Activated T-helper 1 cell treated with anti-CD3 and anti-CD28 coated beads, Interleukin-2, amount 50 U/mL, for 16 hours (primary cell): ENCODE measurements around the gene GTF3C1.

ENCODE experiments used
- DNase-seq, 2 donors: peaks; one replicate each; pipeline ENCODE4 v3.0.0-alpha.2; 2020; ENCODE audit warnings: low read depth in 1 of 2, low spot score in 1 of 2

GTF3C1 gene

GRCh38 chr16:27489906-27490305, 59.8 kb downstream of the GTF3C1 start:
- no peak for DNase-seq

- DNase-seq, result no peak
Measured at GRCh38 chr16:27489421-27489820, 60.3 kb downstream of the GTF3C1 start.

GRCh38 chr16:27486760-27487159, 63.0 kb downstream of the GTF3C1 start:
- no peak for DNase-seq

GRCh38 chr16:27486344-27486743, 63.4 kb downstream of the GTF3C1 start:
- DNase-seq, result no peak

- no peak for DNase-seq
Measured at GRCh38 chr16:27485811-27486210, 63.9 kb downstream of the GTF3C1 start.

- no peak for DNase-seq
Measured at GRCh38 chr16:27485126-27485525, 64.6 kb downstream of the GTF3C1 start.

- no peak for DNase-seq
Measured at GRCh38 chr16:27483624-27484023, 66.1 kb downstream of the GTF3C1 start.

- DNase-seq, result no peak
Measured at GRCh38 chr16:27483088-27483437, 66.7 kb downstream of the GTF3C1 start.

GRCh38 chr16:27482397-27483087, 67.2 kb downstream of the GTF3C1 start:
- no peak for DNase-seq

GRCh38 chr16:27481282-27481934, 68.3 kb downstream of the GTF3C1 start:
- no peak for DNase-seq

GRCh38 chr16:27480761-27481160, 69.0 kb downstream of the GTF3C1 start:
- DNase-seq, result no peak

GRCh38 chr16:27476240-27476639, 73.5 kb downstream of the GTF3C1 start:
- DNase-seq, result no peak

GRCh38 chr16:27475561-27475960, 74.2 kb downstream of the GTF3C1 start:
- DNase-seq, result no peak

- DNase-seq, result no peak
Measured at GRCh38 chr16:27474921-27475320, 74.8 kb downstream of the GTF3C1 start.

- DNase-seq, result no peak
Measured at GRCh38 chr16:27474041-27474440, 75.7 kb downstream of the GTF3C1 start.

- DNase-seq, result no peak
Measured at GRCh38 chr16:27473101-27473900, 76.4 kb downstream of the GTF3C1 start.

GRCh38 chr16:27472091-27473020, 77.4 kb downstream of the GTF3C1 start:
- no peak for DNase-seq

- no peak for DNase-seq
Measured at GRCh38 chr16:27471661-27472060, 78.1 kb downstream of the GTF3C1 start.

- DNase-seq, result no peak
Measured at GRCh38 chr16:27470567-27471431, 78.9 kb downstream of the GTF3C1 start.

GRCh38 chr16:27468941-27469531, 80.7 kb downstream of the GTF3C1 start:
- no peak for DNase-seq
